ENCODE data around the gene RECQL5.

The RECQL5 gene

DNA sequence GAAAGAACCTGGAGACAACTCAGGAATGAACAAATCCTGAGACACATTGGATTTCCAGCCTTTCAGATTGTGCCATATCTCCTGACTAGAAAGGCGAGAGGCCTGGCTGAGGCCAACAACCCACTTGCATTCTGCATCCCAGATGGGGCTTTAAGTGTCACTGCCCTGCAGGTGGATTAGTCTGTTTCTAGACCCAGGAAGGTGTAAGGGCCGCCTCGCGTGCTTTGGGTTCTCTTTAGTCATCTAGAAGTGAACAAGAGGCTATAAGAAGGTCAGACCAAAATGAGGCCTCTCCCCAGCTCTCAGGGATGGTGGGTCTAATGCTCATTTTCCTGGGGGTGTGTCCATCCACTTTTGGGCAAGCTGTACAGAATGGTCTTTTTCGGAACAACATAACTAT is 5.1 kb upstream of the RECQL5 start:
- DNase-seq (ENCODE audit: low spot score in 2 of 2) (no peak), ATAC-seq (no peak)
- Mint-ChIP-seq H3K4me3 (no peak overlapping the region), H3K27ac (no peak overlapping the region), H3K36me3 (peaks cover 88% of the 10 kb centered on the region), H3K9me3 (no peaks in the 10 kb centered on the region), H3K4me1 (peaks cover 7% of the 10 kb centered on the region)

- H3K9me3 Mint-ChIP-seq = no peaks in the 10 kb centered on the region
- H3K4me3 Mint-ChIP-seq = no peak overlapping the region
- peaks cover 77% of the 10 kb centered on the region for H3K36me3 Mint-ChIP-seq
- H3K4me1 Mint-ChIP-seq = peaks cover 12% of the 10 kb centered on the region
- peak overlapping the region; percentile 29 for H3K27ac Mint-ChIP-seq
- ATAC-seq = no peak
- no peak for DNase-seq (ENCODE audit: low spot score in 2 of 2)
Measured at GRCh38 chr17:75670868-75671267, 3.9 kb upstream of the RECQL5 start.

DNA sequence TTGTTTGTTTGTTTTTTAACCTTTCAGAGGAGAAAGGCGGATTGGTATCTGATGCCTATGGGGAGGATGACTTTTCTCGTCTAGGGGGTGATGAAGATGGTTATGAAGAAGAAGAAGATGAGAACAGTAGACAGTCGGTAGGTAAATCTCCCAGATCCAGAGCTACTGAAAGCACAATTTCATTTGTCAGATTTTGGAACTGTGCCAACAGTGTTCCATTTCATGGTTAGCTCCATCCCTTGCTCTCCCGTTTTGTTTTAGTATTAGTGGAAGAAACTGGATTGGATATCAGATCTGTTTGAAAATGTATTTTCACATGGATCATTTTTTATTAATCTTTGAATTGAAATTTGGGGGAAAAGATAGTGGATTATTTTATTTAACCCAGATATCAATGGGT is 1.5 kb upstream of the RECQL5 start:
- Mint-ChIP-seq H3K4me3 (no peak overlapping the region), H3K27ac (no peak overlapping the region), H3K9me3 (no peaks in the 10 kb centered on the region), H3K4me1 (peaks cover 16% of the 10 kb centered on the region), H3K36me3 (peaks cover 68% of the 10 kb centered on the region)
- ATAC-seq = no peak
- DNase-seq (ENCODE audit: low spot score in 2 of 2) = no peak

- DNase-seq (ENCODE audit: low spot score in 2 of 2) (no peak), ATAC-seq (no peak)
- Mint-ChIP-seq H3K27ac (no peak overlapping the region), H3K9me3 (no peaks in the 10 kb centered on the region), H3K4me3 (no peak overlapping the region), H3K36me3 (peaks cover 61% of the 10 kb centered on the region), H3K4me1 (peaks cover 16% of the 10 kb centered on the region)
Measured at GRCh38 chr17:75667825-75668224, 871 bp upstream of the RECQL5 start.

DNA sequence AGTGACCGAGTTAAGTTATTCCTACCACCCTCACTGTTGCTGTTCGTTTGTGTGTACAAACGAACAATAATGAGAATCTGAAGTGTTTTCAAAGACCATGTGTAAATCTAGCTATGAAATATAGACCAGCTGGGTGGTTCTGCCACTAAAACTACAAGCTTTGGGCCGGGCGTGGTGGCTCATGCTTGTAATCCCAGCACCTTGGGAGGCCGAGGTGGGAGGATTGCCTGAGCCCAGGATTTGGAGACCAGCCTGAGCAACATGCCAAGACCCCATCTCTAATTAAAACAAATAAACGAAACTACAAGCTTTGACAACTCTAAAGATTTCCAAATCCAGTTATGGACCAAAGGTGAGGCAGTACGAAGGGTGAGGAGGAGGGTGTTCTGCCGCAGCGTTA is 973 bp downstream of the RECQL5 start:
- DNase-seq (ENCODE audit: low spot score in 2 of 2) (no peak), ATAC-seq (no peak)
- H3K4me1 Mint-ChIP-seq = peaks cover 16% of the 10 kb centered on the region
- no peak overlapping the region for H3K4me3 Mint-ChIP-seq
- H3K9me3 Mint-ChIP-seq = no peaks in the 10 kb centered on the region
- peaks cover 51% of the 10 kb centered on the region for H3K36me3 Mint-ChIP-seq
- no peak overlapping the region for H3K27ac Mint-ChIP-seq

- no peak for DNase-seq (ENCODE audit: low spot score in 2 of 2)
- Mint-ChIP-seq H3K27ac (no peak overlapping the region), H3K9me3 (no peaks in the 10 kb centered on the region), H3K36me3 (peaks cover 32% of the 10 kb centered on the region), H3K4me3 (no peak overlapping the region), H3K4me1 (peaks cover 16% of the 10 kb centered on the region)
- no peak for ATAC-seq
Measured at GRCh38 chr17:75664099-75664549, 2.8 kb downstream of the RECQL5 start.

DNA sequence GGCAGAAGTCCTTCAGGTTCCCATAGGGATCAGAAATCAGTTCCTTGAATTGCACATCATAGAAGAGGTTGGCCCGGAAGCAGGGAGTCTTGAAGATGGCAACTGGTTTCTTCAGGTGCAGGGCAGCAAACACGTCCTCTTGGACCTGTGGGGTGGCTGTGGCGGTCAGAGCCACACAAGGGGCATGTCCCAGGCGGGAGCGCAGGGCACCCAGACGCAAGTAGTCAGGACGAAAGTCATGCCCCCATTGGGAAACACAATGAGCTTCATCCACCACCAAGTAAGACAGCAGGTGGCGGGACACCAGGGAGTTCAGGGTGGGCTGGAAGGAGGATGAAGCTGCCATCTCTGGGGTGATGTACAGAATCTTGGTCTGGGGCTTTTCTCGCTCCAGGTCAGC is 4.4 kb downstream of the RECQL5 start:
- ATAC-seq (no peak), DNase-seq (ENCODE audit: low spot score in 2 of 2) (no peak)
- H3K4me3 Mint-ChIP-seq = no peak overlapping the region
- peaks cover 22% of the 10 kb centered on the region for H3K36me3 Mint-ChIP-seq
- no peaks in the 10 kb centered on the region for H3K9me3 Mint-ChIP-seq
- no peak overlapping the region for H3K27ac Mint-ChIP-seq
- H3K4me1 Mint-ChIP-seq = peaks cover 8% of the 10 kb centered on the region

GRCh38 chr17:75661531-75661930 is 5.4 kb downstream of the RECQL5 start:
- peaks cover 32% of the 10 kb centered on the region for H3K36me3 Mint-ChIP-seq
- peaks cover 8% of the 10 kb centered on the region for H3K4me1 Mint-ChIP-seq
- ATAC-seq (no peak), DNase-seq (ENCODE audit: low spot score in 2 of 2) (no peak)
- H3K27ac Mint-ChIP-seq = no peak overlapping the region
- no peak overlapping the region for H3K4me3 Mint-ChIP-seq
- H3K9me3 Mint-ChIP-seq = no peaks in the 10 kb centered on the region

DNA sequence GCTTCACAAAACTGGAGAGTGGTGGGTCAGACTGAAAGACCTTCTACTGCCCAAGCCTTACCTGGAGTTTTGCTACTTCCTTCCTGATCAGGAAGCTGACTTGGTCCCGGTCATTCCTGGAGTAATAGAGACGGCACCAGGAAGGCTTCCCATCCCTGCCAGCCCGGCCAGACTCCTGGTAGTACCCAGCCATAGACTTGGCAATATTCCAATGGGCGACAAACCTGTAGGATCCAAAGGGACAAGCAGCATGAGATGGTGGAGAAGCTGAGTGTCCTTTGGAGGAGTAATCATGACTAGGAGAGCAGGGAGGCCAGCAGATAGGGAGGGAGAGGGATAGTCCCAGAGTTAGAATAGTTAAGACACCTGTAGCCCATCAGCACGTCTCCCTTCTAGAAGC is 8.7 kb downstream of the RECQL5 start:
- no peak overlapping the region for H3K4me3 Mint-ChIP-seq
- no peaks in the 10 kb centered on the region for H3K9me3 Mint-ChIP-seq
- no peaks in the 10 kb centered on the region for H3K4me1 Mint-ChIP-seq
- ATAC-seq = no peak
- no peak overlapping the region for H3K27ac Mint-ChIP-seq
- no peak for DNase-seq (ENCODE audit: low spot score in 2 of 2)
- peaks cover 25% of the 10 kb centered on the region for H3K36me3 Mint-ChIP-seq

DNA sequence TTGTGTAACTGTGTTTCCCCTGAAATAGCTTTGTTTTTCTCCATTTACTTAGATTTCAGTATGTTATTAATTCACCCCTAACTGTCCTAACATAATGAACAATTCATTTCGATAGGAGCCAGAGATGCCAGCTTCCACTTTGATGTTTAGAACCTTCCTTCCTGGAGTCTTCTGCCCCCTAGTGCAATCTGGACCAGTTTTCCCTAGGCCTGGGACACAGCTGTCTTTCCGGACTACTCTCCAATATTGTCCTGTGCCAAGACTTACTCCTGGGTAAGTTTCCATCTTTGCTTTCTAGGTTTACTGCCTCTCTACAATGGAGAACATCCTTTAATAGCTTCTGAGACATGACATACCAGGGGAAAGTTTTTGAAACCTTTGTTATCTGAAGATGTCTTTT is 12.8 kb downstream of the RECQL5 start:
- DNase-seq (ENCODE audit: low spot score in 2 of 2) (no peak), ATAC-seq (no peak)
- Mint-ChIP-seq H3K27ac (no peak overlapping the region), H3K9me3 (no peaks in the 10 kb centered on the region), H3K4me1 (peaks cover 8% of the 10 kb centered on the region), H3K4me3 (no peak overlapping the region), H3K36me3 (peaks cover 44% of the 10 kb centered on the region)

- Mint-ChIP-seq H3K27ac (peak overlapping the region; percentile 61), H3K9me3 (no peaks in the 10 kb centered on the region), H3K4me1 (peaks cover 8% of the 10 kb centered on the region), H3K4me3 (no peak overlapping the region), H3K36me3 (peaks cover 50% of the 10 kb centered on the region)
- DNase-seq (ENCODE audit: low spot score in 2 of 2) = no peak
- peak; percentile 64 for ATAC-seq
Measured at GRCh38 chr17:75652934-75653549, 13.9 kb downstream of the RECQL5 start.

- DNase-seq (ENCODE audit: low spot score in 2 of 2) (no peak), ATAC-seq (no peak)
- Mint-ChIP-seq H3K4me3 (no peak overlapping the region), H3K36me3 (peaks cover 47% of the 10 kb centered on the region), H3K4me1 (peaks cover 8% of the 10 kb centered on the region), H3K27ac (peak overlapping the region; percentile 61), H3K9me3 (no peaks in the 10 kb centered on the region)
Measured at GRCh38 chr17:75652341-75652740, 14.6 kb downstream of the RECQL5 start.

DNA sequence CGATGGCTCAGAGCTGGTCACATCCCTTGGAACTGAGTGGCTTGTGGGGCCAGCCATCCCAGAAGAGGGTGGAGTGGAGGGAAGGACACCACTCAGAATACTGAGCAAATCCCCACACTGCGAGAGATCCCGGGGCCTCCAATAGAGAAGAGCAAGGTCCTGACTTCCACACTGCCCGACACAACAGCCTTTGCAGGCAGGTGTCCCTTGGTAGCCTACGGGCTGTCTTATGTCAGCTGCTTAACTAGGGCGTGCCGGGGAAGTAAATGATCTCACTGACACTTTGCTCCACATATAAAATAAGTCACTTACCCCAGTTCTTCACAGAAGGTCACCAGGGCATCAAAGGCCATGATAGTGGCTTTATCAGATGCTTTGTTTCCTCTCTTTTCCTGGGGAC is 16.1 kb downstream of the RECQL5 start:
- DNase-seq (ENCODE audit: low spot score in 2 of 2) (no peak), ATAC-seq (no peak)
- Mint-ChIP-seq H3K27ac (no peak overlapping the region), H3K4me3 (no peak overlapping the region), H3K36me3 (peaks cover 36% of the 10 kb centered on the region), H3K4me1 (peaks cover 17% of the 10 kb centered on the region), H3K9me3 (no peaks in the 10 kb centered on the region)

GRCh38 chr17:75649687-75650086 is 17.3 kb downstream of the RECQL5 start:
- H3K9me3 Mint-ChIP-seq = no peaks in the 10 kb centered on the region
- H3K36me3 Mint-ChIP-seq = peaks cover 33% of the 10 kb centered on the region
- DNase-seq (ENCODE audit: low spot score in 2 of 2) (no peak), ATAC-seq (no peak)
- H3K27ac Mint-ChIP-seq = no peak overlapping the region
- H3K4me1 Mint-ChIP-seq = peaks cover 20% of the 10 kb centered on the region
- H3K4me3 Mint-ChIP-seq = no peak overlapping the region

GRCh38 chr17:75647921-75648320 is 19.0 kb downstream of the RECQL5 start:
- ATAC-seq (no peak), DNase-seq (ENCODE audit: low spot score in 2 of 2) (no peak)
- H3K36me3 Mint-ChIP-seq = peaks cover 33% of the 10 kb centered on the region
- no peak overlapping the region for H3K27ac Mint-ChIP-seq
- H3K4me3 Mint-ChIP-seq = no peak overlapping the region
- H3K4me1 Mint-ChIP-seq = peaks cover 18% of the 10 kb centered on the region
- H3K9me3 Mint-ChIP-seq = no peaks in the 10 kb centered on the region

- H3K27ac Mint-ChIP-seq = no peak overlapping the region
- no peaks in the 10 kb centered on the region for H3K9me3 Mint-ChIP-seq
- DNase-seq (ENCODE audit: low spot score in 2 of 2) = no peak
Measured at GRCh38 chr17:75647061-75647460, 19.9 kb downstream of the RECQL5 start.

DNA sequence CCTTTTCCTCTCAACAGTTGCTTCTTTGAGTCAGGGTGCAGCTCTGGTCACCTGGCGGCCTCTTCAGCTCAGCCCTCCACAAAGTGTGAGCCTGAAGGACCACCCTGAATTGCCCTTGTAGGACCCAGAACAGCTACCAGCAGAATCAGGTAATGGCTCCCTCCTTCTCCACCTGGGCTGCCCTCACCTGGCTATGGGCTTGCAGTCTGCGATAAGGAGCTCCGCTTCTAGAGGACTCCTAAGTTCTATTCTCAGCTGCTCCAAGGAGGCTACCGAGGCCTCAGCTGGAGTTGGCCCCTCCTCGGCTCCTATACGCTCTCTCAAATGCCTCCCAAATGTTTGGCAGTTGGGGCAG is 20.3 kb downstream of the RECQL5 start:
- Mint-ChIP-seq H3K4me1 (peaks cover 13% of the 10 kb centered on the region), H3K36me3 (peaks cover 30% of the 10 kb centered on the region), H3K9me3 (no peaks in the 10 kb centered on the region), H3K4me3 (peak overlapping the region; percentile 17), H3K27ac (peak overlapping the region; percentile 89)
- ATAC-seq = peak; percentile 14
- DNase-seq (ENCODE audit: low spot score in 2 of 2) = no peak

More at GRCh38 chr17:75647061-75647460, 19.9 kb downstream of the RECQL5 start:
- Mint-ChIP-seq H3K4me3 (no peak overlapping the region), H3K36me3 (peaks cover 33% of the 10 kb centered on the region), H3K4me1 (peaks cover 13% of the 10 kb centered on the region)
- ATAC-seq = no peak
